Testis (tissue), 2 donors: ENCODE measurements around the gene MVD.

Experiments used
- CTCF ChIP-seq, 3 experiments: fragments of 450-650 bp in 2 of 3; fragments of 200-600 bp in 1 of 3; sonication (generic) in 1 of 3; IDR thresholded peaks; one replicate each; pipeline ENCODE4 v1.5.1; 2016 to 2019; ENCODE audit warnings: antibody characterized with exemption in 3 of 3, mild to moderate bottlenecking in 2 of 3, moderate library complexity in 1 of 3
- POLR2A ChIP-seq: fragments of 450-650 bp; IDR thresholded peaks from one replicate; pipeline ENCODE4 v1.6.1; 2017; ENCODE audit warnings: antibody characterized with exemption, mild to moderate bottlenecking, moderate library complexity

GRCh38 chr16:88636488-88637265 is 26.2 kb downstream of the MVD start:
- TF ChIP-seq CTCF (IDR thresholded peaks at IDR 0.05) (no peak), POLR2A (no peak)
